H9 (cell line): ENCODE data around the gene NEK7. TPM values are rescaled to one million over a fixed set of nuclear protein-coding genes. Genes with fewer than 3 reads are reported as not detected.
A peak's percentile ranks its signal among the peaks of the same experiment; 100 is the strongest.

Experiments
- DNase-seq: peaks from one replicate; pipeline ENCODE4 v3.0.0-alpha.2; 2017
- H2AFZ ChIP-seq: one replicate; pipeline ENCODE4 v1.6.1; 2013; ENCODE audit warnings: mild to moderate bottlenecking, low read length, control low read depth, moderate library complexity
- H2AK5ac ChIP-seq: 2 replicates; pipeline ENCODE4 v1.6.1; 2013; ENCODE audit warnings: low read length, control low read depth, mixed read lengths; ENCODE audit not compliant: insufficient read length
- H2BK120ac ChIP-seq: one replicate; pipeline ENCODE4 v1.6.1; 2013; ENCODE audit warnings: low read depth, mild to moderate bottlenecking, low read length, control low read depth, inconsistent platforms; ENCODE audit not compliant: poor library complexity, severe bottlenecking
- H2BK12ac ChIP-seq: 2 replicates; pipeline ENCODE4 v1.6.1; 2013; ENCODE audit warnings: low read length, control low read depth, mixed read lengths, low read depth; ENCODE audit not compliant: insufficient read length
- H2BK15ac ChIP-seq: 2 replicates; pipeline ENCODE4 v1.6.1; 2013; ENCODE audit warnings: low read depth, low read length, control low read depth
- H2BK20ac ChIP-seq: one replicate; pipeline ENCODE4 v1.6.1; 2013; ENCODE audit warnings: low read depth, mild to moderate bottlenecking, low read length, control low read depth, inconsistent platforms; ENCODE audit not compliant: poor library complexity, severe bottlenecking
- H2BK5ac ChIP-seq: 2 replicates; pipeline ENCODE4 v1.6.1; 2013; ENCODE audit warnings: low read length, control low read depth, mixed read lengths; ENCODE audit not compliant: insufficient read length
- H3K14ac ChIP-seq: 2 replicates; pipeline ENCODE4 v1.6.1; 2013; ENCODE audit warnings: low read length, control low read depth; ENCODE audit not compliant: insufficient read depth
- H3K18ac ChIP-seq: 2 replicates; pipeline ENCODE4 v1.6.1; 2013; ENCODE audit warnings: low read depth, mild to moderate bottlenecking, mixed read lengths, low read length, control low read depth; ENCODE audit not compliant: insufficient read length
- H3K23ac ChIP-seq: 2 replicates; pipeline ENCODE4 v1.6.1; 2013; ENCODE audit warnings: low read length, control low read depth, mixed read lengths, low read depth; ENCODE audit not compliant: insufficient read length
- H3K23me2 ChIP-seq: 2 replicates; pipeline ENCODE4 v1.6.1; 2013; ENCODE audit warnings: low read depth, mild to moderate bottlenecking, mixed read lengths, low read length, control low read depth; ENCODE audit not compliant: insufficient read length, poor library complexity, severe bottlenecking
- H3K27ac ChIP-seq: 2 replicates; pipeline ENCODE4 v1.5.1; 2013; ENCODE audit warnings: low read length, control low read depth, mixed read lengths, low read depth; ENCODE audit not compliant: insufficient read length
- H3K27me3 ChIP-seq: 2 replicates; pipeline ENCODE4 v1.6.1; 2013; ENCODE audit warnings: low read length, control low read depth, inconsistent platforms; ENCODE audit not compliant: insufficient read depth
- H3K4ac ChIP-seq: 2 replicates; pipeline ENCODE4 v1.6.1; 2013; ENCODE audit warnings: low read depth, mild to moderate bottlenecking, control low read depth, inconsistent platforms, low read length, moderate library complexity
- H3K4me1 ChIP-seq: 2 replicates; pipeline ENCODE4 v1.6.1; 2013; ENCODE audit warnings: low read length, control low read depth, inconsistent platforms; ENCODE audit not compliant: insufficient read depth
- H3K4me2 ChIP-seq: 2 replicates; pipeline ENCODE4 v1.6.1; 2013; ENCODE audit warnings: low read length, control low read depth, mixed read lengths; ENCODE audit not compliant: insufficient read length, insufficient read depth
- H3K56ac ChIP-seq: 2 replicates; pipeline ENCODE4 v1.6.1; 2013; ENCODE audit warnings: low read depth, mild to moderate bottlenecking, mixed read lengths, low read length, control low read depth; ENCODE audit not compliant: insufficient read length
- H3K79me1 ChIP-seq: 2 replicates; pipeline ENCODE4 v1.6.1; 2013; ENCODE audit warnings: low read depth, mild to moderate bottlenecking, moderate library complexity, low read length, control low read depth, inconsistent platforms; ENCODE audit not compliant: insufficient read depth, poor library complexity, severe bottlenecking
- H3K79me2 ChIP-seq: 2 replicates; pipeline ENCODE4 v1.6.1; 2013; ENCODE audit warnings: low read length, control low read depth, inconsistent platforms; ENCODE audit not compliant: insufficient read depth
- H3K9ac ChIP-seq: 2 replicates; pipeline ENCODE4 v1.6.1; 2013; ENCODE audit warnings: low read length, control low read depth, mixed read lengths; ENCODE audit not compliant: insufficient read length; ENCODE audit errors: extremely low read depth
- H3K9me3 ChIP-seq: one replicate; pipeline ENCODE4 v1.6.1; 2013; ENCODE audit warnings: low read depth, low read length, inconsistent platforms; ENCODE audit not compliant: control insufficient read depth
- H3T11ph ChIP-seq: one replicate; pipeline ENCODE4 v1.6.1; 2013; ENCODE audit warnings: mild to moderate bottlenecking, low read length, control low read depth, inconsistent platforms
- H4K20me1 ChIP-seq: one replicate; pipeline ENCODE4 v1.6.1; 2013; ENCODE audit not compliant: control insufficient read depth, insufficient read length, insufficient read depth
- H4K5ac ChIP-seq: 2 replicates; pipeline ENCODE4 v1.6.1; 2013; ENCODE audit warnings: low read depth, mild to moderate bottlenecking, mixed read lengths, low read length, control low read depth; ENCODE audit not compliant: insufficient read length
- H4K8ac ChIP-seq: replicated peaks from 2 replicates; pipeline ENCODE4 v1.6.1; 2013; ENCODE audit warnings: low read length, control low read depth, mixed read lengths, low read depth; ENCODE audit not compliant: insufficient read length
- H4K91ac ChIP-seq: 2 replicates; pipeline ENCODE4 v1.6.1; 2013; ENCODE audit warnings: low read depth, mild to moderate bottlenecking, moderate library complexity, mixed read lengths, low read length, control low read depth; ENCODE audit not compliant: insufficient read length
- H3K27ac Mint-ChIP-seq, 3 experiments: 2 replicates in 2 of 3; 3 replicates in 1 of 3; pipeline ENCODE4 v1.8.0; 2020 to 2021; ENCODE audit warnings: mixed read lengths in 3 of 3, mild to moderate bottlenecking in 1 of 3, moderate library complexity in 1 of 3
- H3K27me3 Mint-ChIP-seq: 2 replicates; pipeline ENCODE4 v1.8.0; 2021; ENCODE audit warnings: low read depth, mild to moderate bottlenecking, moderate library complexity, mixed read lengths
- H3K36me3 Mint-ChIP-seq, 3 experiments: 2 replicates in 2 of 3; 3 replicates in 1 of 3; pipeline ENCODE4 v1.8.0; 2020 to 2021; ENCODE audit warnings: low read depth in 3 of 3, mixed read lengths in 3 of 3; ENCODE audit not compliant: insufficient read depth in 1 of 3
- H3K4me1 Mint-ChIP-seq, 2 experiments: 2 replicates each; pipeline ENCODE4 v1.8.0; 2020; ENCODE audit warnings: mixed read lengths in 2 of 2
- H3K4me3 Mint-ChIP-seq, 2 experiments: 2 replicates in 1 of 2; 3 replicates in 1 of 2; pipeline ENCODE4 v1.8.0; 2020 to 2021; ENCODE audit warnings: mild to moderate bottlenecking in 2 of 2, mixed read lengths in 2 of 2, moderate library complexity in 1 of 2
- H3K9me3 Mint-ChIP-seq, 2 experiments: 2 replicates in 1 of 2; 3 replicates in 1 of 2; pipeline ENCODE4 v1.8.0; 2020; ENCODE audit warnings: mild to moderate bottlenecking in 2 of 2, mixed read lengths in 2 of 2, moderate library complexity in 1 of 2
- WGBS: extraction: QIAGEN DNeasy Blood & Tissue Kit; methylation state at CpG from one replicate; pipeline ENCODE4 v1.1.7; 2013; ENCODE audit warnings: missing lambda C conversion rate, low lambda C conversion rate, mixed read lengths; ENCODE audit not compliant: insufficient read length; ENCODE audit errors: extremely low coverage; 5-methylcytosine and 5-hydroxymethylcytosine counted together
- total RNA-seq: library from RNA; stranded (reverse); gene quantifications from 2 replicates; pipeline ENCODE4 v1.2.1, GENCODE V29; 2021
- TF ChIP-seq, protein P1 (sequence below): fragments of 200-600 bp; sonication (generic); conservative IDR thresholded peaks from 3 replicates; pipeline ENCODE4 v1.8.0; 2021; ENCODE audit warnings: antibody characterized with exemption, mild to moderate bottlenecking

The NEK7 gene
- total RNA-seq, 1 experiment from 2014 or later: 9.6 TPM

- no peaks in the 10 kb centered on the region for H3K79me1 ChIP-seq
- H3K9me3 Mint-ChIP-seq: no peaks in the 10 kb centered on the region
- TF ChIP-seq, protein P1, sequence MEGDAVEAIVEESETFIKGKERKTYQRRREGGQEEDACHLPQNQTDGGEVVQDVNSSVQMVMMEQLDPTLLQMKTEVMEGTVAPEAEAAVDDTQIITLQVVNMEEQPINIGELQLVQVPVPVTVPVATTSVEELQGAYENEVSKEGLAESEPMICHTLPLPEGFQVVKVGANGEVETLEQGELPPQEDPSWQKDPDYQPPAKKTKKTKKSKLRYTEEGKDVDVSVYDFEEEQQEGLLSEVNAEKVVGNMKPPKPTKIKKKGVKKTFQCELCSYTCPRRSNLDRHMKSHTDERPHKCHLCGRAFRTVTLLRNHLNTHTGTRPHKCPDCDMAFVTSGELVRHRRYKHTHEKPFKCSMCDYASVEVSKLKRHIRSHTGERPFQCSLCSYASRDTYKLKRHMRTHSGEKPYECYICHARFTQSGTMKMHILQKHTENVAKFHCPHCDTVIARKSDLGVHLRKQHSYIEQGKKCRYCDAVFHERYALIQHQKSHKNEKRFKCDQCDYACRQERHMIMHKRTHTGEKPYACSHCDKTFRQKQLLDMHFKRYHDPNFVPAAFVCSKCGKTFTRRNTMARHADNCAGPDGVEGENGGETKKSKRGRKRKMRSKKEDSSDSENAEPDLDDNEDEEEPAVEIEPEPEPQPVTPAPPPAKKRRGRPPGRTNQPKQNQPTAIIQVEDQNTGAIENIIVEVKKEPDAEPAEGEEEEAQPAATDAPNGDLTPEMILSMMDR: no peak
- H2BK5ac ChIP-seq: no peak overlapping the region
- H2BK12ac ChIP-seq: no peak overlapping the region
- no peak overlapping the region for H4K91ac ChIP-seq
- H3K27me3 ChIP-seq: no peaks in the 10 kb centered on the region
- no peak overlapping the region for H3K56ac ChIP-seq
- no peak overlapping the region for H3K27ac ChIP-seq
- no peak overlapping the region for H3K4me2 ChIP-seq
- H3K79me2 ChIP-seq: peaks cover 4% of the 10 kb centered on the region; the same call in 1 of the 2 replicates
- H2BK15ac ChIP-seq: no peak overlapping the region
- H3K4ac ChIP-seq: no peak overlapping the region
- H3K4me1 Mint-ChIP-seq: peaks cover 14 to 16% of the 10 kb centered on the region in 2 experiments
- DNase-seq: no peak
- no peaks in the 10 kb centered on the region for H3K36me3 Mint-ChIP-seq
- H4K20me1 ChIP-seq: no peaks in the 10 kb centered on the region
- H3K9ac ChIP-seq: peak overlapping the region; percentile 38
- no peak overlapping the region for H3K23ac ChIP-seq
- H2BK20ac ChIP-seq: no peak overlapping the region
- H4K5ac ChIP-seq: no peak overlapping the region
- peak overlapping the region in 1 of 3 experiments; percentile 19; a peak in 1 of 7 replicates for H3K27ac Mint-ChIP-seq
- WGBS: no CpG with 5 or more reads among the region's 2 CpGs
- no peak overlapping the region for H2AK5ac ChIP-seq
- no peak overlapping the region for H3T11ph ChIP-seq
- H3K4me3 Mint-ChIP-seq: no peak overlapping the region
- no peaks in the 10 kb centered on the region for H3K9me3 ChIP-seq
- H4K8ac ChIP-seq: no peak overlapping the region
- no peaks in the 10 kb centered on the region for H3K27me3 Mint-ChIP-seq
- no peaks in the 10 kb centered on the region; the same call in 1 of the 2 replicates for H3K4me1 ChIP-seq
- H3K14ac ChIP-seq: no peak overlapping the region
- no peaks in the 10 kb centered on the region for H3K23me2 ChIP-seq
- H2BK120ac ChIP-seq: no peak overlapping the region
- H3K18ac ChIP-seq: no peak overlapping the region
- H2AFZ ChIP-seq: no peak overlapping the region
Observed at GRCh38 chr1:198179556-198179981, 22.8 kb downstream of the NEK7 start.
